ENCODE results near the gene MED1.

DNA sequence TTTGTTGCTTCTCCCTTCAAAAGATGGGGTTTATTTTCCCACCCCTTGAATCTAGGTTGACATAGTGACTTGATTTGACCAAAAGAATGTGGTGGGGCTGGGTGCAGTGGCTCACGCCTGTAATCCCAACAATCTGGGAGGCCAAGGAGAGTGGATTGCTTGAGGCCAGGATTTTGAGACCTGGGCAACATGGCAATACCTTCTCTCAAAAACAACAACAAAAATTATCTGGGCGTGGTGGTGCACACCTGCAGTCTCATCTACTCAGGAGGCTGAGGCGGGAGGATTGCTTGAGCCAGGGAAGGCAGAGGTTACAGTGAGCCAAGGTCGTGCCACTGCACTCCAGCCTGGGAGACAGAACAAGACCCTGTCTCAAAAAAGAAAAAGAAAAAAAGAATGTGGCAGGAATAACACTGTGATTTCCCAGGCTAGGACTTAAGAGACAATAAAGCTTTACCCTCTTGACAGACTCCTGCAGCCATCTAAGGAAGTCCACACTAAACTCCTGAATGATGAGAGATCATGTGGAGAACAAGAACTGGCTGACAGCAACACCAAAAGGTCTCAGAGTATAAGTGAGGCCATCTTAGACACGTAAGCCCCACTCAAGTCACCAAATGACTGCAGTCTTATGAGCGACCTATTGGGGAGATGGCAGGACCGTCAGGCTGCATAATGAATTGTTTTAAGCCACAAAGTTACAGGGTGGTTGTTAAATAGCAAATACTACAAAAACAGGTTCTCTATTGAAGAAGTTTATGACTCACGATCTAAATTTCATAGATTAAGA, 86.6 kb downstream of the MED1 start:
- TF ChIP-seq SIN3A (IDR thresholded peaks at IDR 0.05; ENCODE audit: borderline replicate concordance, low read depth, low read length) (no peak), MAX (IDR thresholded peaks at IDR 0.05; ENCODE audit: low read depth) (no peak), CTCF (IDR thresholded peaks at IDR 0.05) (no peak), JUND (IDR thresholded peaks at IDR 0.05) (no peak), PBX3 (IDR thresholded peaks at IDR 0.05) (no peak), TCF12 (IDR thresholded peaks at IDR 0.05) (no peak), POLR2AphosphoS5 (IDR thresholded peaks at IDR 0.05; ENCODE audit: low read depth, low read length) (no peak), NRF1 (IDR thresholded peaks at IDR 0.05; ENCODE audit: low read depth, low read length) (no peak), TAF1 (IDR thresholded peaks at IDR 0.05; ENCODE audit: borderline replicate concordance, low read depth, low read length) (no peak), EP300 (IDR thresholded peaks at IDR 0.05; ENCODE audit: borderline replicate concordance in 1 of 2, low read depth in 1 of 2, low read length in 1 of 2) (no peak)
- TF ChIP-seq, protein P1, sequence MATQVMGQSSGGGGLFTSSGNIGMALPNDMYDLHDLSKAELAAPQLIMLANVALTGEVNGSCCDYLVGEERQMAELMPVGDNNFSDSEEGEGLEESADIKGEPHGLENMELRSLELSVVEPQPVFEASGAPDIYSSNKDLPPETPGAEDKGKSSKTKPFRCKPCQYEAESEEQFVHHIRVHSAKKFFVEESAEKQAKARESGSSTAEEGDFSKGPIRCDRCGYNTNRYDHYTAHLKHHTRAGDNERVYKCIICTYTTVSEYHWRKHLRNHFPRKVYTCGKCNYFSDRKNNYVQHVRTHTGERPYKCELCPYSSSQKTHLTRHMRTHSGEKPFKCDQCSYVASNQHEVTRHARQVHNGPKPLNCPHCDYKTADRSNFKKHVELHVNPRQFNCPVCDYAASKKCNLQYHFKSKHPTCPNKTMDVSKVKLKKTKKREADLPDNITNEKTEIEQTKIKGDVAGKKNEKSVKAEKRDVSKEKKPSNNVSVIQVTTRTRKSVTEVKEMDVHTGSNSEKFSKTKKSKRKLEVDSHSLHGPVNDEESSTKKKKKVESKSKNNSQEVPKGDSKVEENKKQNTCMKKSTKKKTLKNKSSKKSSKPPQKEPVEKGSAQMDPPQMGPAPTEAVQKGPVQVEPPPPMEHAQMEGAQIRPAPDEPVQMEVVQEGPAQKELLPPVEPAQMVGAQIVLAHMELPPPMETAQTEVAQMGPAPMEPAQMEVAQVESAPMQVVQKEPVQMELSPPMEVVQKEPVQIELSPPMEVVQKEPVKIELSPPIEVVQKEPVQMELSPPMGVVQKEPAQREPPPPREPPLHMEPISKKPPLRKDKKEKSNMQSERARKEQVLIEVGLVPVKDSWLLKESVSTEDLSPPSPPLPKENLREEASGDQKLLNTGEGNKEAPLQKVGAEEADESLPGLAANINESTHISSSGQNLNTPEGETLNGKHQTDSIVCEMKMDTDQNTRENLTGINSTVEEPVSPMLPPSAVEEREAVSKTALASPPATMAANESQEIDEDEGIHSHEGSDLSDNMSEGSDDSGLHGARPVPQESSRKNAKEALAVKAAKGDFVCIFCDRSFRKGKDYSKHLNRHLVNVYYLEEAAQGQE (IDR thresholded peaks at IDR 0.05; ENCODE audit: low read depth, low read length) = no peak

Measured in SK-N-SH (cell line).